ENCODE data around the gene FAM234A.
"Not testable (repeated sequence)": the region's sequence is repeated elsewhere in the genome, so short reads cannot be mapped to it uniquely, and the experiment has no call there.

FAM234A gene

DNA sequence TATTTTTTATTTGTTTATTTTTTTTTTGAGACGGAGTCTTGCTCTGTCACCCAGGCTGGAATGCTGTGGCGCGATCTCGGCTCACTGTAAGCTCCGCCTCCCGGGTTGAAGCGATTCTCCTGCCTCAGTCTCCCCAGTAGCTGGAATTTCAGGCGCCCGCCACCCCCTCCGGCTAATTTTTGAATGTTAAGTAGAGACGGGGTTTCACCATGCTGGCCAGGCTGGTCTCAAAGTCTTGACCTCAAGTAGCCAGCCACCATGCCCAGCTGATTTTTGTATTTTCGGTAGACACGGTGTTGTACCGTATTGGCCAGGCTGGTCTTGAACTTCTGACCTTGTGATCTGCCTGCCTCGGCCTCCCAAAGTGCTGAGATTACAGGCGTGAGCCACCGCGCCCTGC, 4.3 kb upstream of the FAM234A start:
- DNase-seq (ENCODE audit: low spot score) = not testable (repeated sequence)

DNA sequence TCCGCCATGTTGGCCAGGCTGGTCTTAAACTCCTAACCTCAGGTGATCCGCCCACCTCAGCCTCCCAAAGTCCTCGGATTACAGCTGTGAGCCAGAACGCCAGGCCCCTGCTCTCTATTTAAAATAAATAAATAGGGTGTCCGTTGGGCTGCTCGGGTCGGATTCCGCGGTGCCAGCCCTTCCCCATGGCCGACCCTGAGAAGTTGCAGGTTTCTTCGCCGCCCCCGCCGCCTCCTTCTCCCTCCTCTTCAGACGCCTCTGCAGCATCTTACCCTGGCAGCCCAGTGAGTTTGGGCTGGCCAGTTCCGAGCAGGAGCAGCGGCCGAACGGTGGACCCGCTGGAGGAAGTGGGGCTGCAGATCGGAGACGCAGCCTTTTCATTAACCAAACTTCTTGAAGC, 3.7 kb upstream of the FAM234A start:
- no peak for DNase-seq (ENCODE audit: low spot score)

DNA sequence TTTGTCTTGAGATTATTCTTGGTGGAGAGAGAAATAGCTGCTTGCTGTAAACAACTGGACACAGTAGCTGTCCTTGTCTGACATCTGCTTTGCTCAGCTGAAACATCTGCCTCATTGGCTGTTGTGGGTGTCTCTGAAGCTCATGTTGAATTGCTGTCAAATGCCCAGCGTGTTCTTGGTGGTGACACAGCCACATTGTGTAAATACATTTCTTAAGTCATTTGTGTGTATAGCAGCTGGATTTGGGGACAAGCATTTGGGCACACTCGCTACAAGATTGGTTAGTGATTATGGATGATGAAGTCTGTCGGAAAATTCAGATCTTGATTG, 5.3 kb downstream of the FAM234A start:
- no peak for DNase-seq (ENCODE audit: low spot score)

- DNase-seq (ENCODE audit: low spot score) = no peak
These were observed 5.9 kb downstream of the FAM234A start for GRCh38 chr16:240559-240958.

GRCh38 chr16:242281-242680, 7.7 kb downstream of the FAM234A start:
- no peak for DNase-seq (ENCODE audit: low spot score)

- no peak for DNase-seq (ENCODE audit: low spot score)
These were observed 8.7 kb downstream of the FAM234A start for GRCh38 chr16:243348-243747.

GRCh38 chr16:245105-245504, 10.5 kb downstream of the FAM234A start:
- DNase-seq (ENCODE audit: low spot score) = no peak

DNA sequence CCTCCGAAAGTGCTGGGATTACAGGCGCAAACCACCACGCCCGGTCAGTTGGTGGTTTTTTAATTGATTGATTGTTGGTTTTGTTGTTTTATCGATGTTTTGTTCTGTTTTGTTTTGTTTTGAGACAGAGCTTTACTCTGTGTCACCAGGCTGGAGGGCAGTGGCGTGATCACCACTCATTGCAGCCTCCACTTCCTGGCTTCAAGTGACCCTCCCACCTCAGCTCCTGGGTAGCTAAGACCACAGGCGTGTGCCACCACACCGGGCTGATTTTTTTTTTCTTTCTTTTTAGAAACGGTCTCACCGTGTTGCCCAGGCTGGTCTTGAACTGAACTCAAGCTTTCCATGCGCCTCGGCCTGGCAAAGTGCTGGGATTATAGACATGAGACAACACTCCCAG, 12.4 kb downstream of the FAM234A start:
- no peak for DNase-seq (ENCODE audit: low spot score)

GRCh38 chr16:249431-249830, 14.8 kb downstream of the FAM234A start:
- DNase-seq (ENCODE audit: low spot score) = no peak

GRCh38 chr16:252366-253337, 18.0 kb downstream of the FAM234A start:
- no peak for DNase-seq (ENCODE audit: low spot score)

DNA sequence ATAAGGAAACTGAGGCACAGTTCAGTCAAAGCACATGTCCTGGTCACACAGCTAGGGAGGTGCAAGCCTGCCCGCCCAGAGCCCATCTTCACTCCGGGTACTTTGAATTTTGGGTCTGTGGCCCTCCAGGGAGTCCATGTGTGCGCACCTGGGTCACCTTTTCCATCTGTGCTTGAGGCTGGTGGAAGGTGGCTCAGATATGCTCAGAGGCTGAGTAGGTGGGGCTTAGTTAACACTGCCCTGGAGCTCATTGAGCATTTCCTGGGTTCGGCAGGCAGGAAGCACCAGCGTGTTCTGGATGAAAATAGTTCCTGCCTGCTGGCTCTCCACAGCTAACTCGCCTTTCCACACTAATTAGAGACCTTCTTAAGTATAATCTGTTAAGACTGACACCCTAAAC, 19.2 kb downstream of the FAM234A start:
- DNase-seq (ENCODE audit: low spot score) = no peak

DNA sequence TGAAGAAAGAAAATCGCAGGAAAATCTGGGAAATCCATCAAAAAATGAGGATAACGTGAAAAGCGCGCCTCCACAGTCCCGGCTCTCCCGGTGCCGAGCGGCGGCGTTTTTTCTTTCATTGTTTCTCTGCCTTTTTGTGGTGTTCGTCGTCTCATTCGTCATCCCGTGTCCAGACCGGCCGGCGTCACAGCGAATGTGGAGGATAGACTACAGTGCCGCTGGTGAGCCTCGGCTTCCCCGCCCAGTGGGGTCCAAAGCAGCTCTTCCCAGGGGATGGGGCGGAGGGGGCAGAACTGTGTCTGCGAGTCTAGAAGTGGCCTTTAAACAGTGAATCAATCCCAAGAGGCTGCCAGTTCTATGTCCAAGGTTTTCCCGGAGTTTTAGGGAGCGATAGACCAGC, 19.8 kb downstream of the FAM234A start:
- DNase-seq (ENCODE audit: low spot score) = no peak

GRCh38 chr16:255183-255582, 20.6 kb downstream of the FAM234A start:
- no peak for DNase-seq (ENCODE audit: low spot score)

DNA sequence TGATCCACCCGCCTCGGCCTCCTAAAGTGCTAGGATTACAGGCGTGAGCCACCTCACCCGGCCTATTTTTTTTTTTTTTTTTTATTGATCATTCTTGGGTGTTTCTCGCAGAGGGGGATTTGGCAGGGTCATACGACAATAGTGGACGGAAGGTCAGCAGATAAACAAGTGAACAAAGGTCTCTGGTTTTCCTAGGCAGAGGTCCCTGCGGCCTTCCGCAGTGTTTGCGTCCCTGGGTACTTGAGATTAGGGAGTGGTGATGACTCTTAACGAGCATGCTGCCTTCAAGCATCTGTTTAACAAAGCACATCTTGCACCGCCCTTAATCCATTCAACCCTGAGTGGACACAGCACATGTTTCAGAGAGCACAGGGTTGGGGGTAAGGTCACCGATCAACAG, 23.5 kb downstream of the FAM234A start:
- DNase-seq (ENCODE audit: low spot score) = not testable (repeated sequence)

GRCh38 chr16:259226-259625, 24.6 kb downstream of the FAM234A start:
- no peak for DNase-seq (ENCODE audit: low spot score)

- DNase-seq (ENCODE audit: low spot score) = peak; percentile 87
These were observed 25.2 kb downstream of the FAM234A start for GRCh38 chr16:259814-260253.

GRCh38 chr16:260326-260725, 25.7 kb downstream of the FAM234A start:
- DNase-seq (ENCODE audit: low spot score) = no peak

DNA sequence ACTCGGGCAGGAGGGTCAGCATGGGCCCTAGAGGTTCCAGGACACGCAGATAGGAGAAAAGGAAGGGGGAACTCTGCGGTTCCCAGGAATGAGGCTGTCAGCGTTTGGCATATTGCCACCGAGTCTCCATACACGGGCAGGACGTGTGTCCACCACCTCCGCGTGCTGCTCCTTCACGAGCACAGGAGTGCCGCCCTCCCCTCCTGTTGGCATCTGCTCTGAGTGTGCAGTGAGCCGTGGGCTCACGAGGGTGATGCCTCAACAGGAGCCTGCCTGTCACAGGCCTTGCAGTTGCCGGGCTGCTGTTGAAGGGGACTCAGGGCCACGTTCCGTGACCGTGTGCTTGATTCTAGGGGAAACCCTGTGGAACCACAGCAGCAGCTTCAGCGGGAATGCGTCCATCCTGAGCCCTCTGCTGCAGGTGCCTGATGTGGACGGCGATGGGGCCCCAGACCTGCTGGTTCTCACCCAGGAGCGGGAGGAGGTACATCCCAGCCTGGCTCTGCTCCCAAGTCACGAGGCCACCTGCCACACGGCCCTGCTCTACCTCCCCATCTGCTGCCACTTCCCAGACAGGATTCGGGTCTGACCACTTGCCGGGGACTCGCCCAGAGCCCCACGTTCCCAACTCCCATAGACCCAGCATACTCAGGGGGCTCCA, 26.5 kb downstream of the FAM234A start:
- peak; percentile 78 for DNase-seq (ENCODE audit: low spot score)

DNA sequence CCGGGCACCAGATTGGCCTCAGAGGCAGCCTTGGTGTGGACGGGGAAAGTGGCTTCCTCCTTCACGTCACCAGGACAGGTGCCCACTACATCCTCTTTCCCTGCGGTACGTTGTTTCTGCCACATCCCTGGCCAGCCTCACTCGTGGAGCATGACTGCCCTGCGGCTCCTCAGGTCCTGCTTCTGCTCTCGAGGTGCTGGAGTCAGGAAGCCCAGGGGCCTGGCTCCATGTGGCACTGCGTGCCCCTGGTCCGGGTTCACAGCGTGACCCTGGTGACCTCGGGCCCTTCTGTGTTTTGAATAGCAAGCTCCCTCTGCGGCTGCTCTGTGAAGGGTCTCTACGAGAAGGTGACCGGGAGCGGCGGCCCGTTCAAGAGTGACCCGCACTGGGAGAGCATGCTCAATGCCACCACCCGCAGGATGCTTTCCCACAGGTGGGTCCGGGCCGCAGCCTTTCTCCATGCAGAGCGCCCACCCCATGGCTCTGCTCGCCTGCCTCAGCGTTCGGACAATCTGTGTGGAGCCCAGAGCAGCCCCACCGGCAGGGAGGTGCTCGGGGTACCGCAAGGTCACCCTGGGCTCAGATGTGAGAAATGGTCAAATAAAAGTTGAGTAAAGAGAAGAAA, 27.6 kb downstream of the FAM234A start:
- DNase-seq (ENCODE audit: low spot score) = no peak

- no peak for DNase-seq (ENCODE audit: low spot score)
These were observed 28.7 kb downstream of the FAM234A start for GRCh38 chr16:263182-263774.

- DNase-seq (ENCODE audit: low spot score) = no peak
These were observed 29.3 kb downstream of the FAM234A start for GRCh38 chr16:263944-264343.

DNA sequence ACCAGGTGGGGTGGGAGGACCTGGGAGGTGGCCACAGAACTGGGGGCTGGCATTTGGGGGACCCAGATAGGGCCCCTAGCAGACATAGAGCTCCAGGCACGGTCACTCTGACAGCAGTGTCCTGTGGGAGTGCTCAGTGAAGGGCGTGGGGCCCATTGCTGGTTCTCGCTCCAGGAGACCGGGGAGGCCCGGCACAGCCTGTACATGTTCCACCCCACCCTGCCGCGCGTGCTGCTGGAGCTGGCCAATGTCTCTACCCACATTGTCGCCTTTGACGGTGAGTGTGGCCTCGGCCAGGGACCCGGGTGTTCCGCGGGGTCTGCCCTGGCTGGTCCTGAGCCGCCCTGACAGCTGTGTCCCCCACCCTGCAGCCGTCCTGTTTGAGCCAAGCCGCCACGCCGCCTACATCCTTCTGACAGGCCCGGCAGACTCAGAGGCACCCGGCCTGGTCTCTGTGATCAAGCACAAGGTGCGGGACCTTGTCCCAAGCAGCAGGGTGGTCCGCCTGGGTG, 29.9 kb downstream of the FAM234A start:
- no peak for DNase-seq (ENCODE audit: low spot score)
